Germinal center (tissue), 1 donor: Measurements from ENCODE around the gene KRT2.
"Not testable (repeated sequence)": the region's sequence is repeated elsewhere in the genome, so short reads cannot be mapped to it uniquely, and the experiment has no call there.

Experiments used
- DNase-seq: peaks from one replicate; pipeline ENCODE4 v3.0.0; 2012; ENCODE audit warnings: mixed read lengths, low spot score

KRT2 gene

GRCh38 chr12:52684431-52684830, 32.4 kb upstream of the KRT2 start:
- DNase-seq, result no peak

- no peak for DNase-seq
Observed at GRCh38 chr12:52683575-52684300, 31.7 kb upstream of the KRT2 start.

DNA sequence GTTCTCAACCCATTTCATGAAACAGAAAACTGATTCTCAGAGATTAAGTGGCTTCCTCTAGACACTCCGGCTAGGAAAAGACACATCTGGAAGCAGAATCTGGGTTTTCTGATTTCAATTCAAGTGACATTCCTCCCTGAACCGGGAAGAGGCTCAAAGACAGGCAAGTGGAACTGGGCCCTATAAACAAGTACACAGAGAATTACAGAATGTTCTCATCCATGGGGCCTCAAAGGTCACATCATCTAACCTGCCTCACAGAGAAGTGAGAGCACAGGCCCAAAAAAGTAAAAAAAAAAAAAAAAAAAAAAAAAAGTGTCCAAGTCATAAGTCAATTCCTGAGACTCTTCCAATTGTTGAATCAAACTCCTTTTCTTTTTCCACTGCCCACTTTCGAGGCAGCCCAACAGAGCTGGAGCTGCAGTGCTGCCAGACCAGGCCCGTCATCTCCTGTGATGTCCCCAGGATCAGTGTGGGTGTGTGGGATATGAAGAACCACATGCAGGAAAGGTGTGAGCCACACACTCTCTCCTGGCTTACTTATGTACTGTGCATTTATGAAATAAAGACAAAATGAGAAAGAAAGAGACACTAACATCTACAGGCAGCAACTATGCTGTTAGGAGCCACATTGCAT, 31.0 kb upstream of the KRT2 start:
- DNase-seq, result no peak

DNA sequence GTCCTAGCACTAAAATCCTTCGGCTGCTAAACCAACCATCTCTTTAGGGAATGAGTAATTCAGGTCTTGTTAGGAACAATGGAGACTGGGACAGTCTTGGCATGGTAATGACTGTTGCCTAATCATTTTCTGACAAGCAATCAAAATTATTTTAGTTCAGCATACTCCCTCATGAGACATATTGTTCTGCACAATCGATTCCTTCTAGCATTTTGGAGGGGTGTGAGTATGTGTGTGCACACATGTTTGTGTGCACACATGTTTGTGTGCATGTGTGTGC, 30.3 kb upstream of the KRT2 start:
- no peak for DNase-seq

GRCh38 chr12:52681526-52682380, 29.7 kb upstream of the KRT2 start:
- DNase-seq, result no peak

DNA sequence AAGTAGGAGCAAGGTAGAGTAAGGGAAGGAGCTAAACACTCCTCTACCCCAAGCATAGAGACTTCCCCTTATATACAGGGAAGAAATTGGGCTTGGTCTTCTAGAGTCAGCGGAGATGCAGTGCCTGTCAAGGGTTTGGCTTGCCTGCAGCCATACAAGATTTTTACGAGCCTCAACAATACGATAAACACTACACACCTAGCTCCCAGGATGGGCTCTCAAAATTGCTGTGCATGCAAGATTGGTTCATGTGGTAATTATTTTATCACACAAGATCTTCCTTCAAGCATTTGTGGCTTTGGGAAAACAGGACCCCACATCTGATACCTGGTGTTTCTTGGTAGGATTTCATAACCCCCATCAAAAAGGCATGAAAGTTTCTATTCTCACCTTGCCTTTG, 28.4 kb upstream of the KRT2 start, which contains the start of gene KRT1:
KRT1 (minus strand) TSS at position 45 of the 400 bp plus-strand sequence. CDS start 59 bp downstream, outside the sequence.
- no peak for DNase-seq

- DNase-seq, result no peak
Observed at GRCh38 chr12:52679875-52680274, 27.9 kb upstream of the KRT2 start.

- no peak for DNase-seq
Observed at GRCh38 chr12:52677671-52678070, 25.7 kb upstream of the KRT2 start.

- DNase-seq, result no peak
Observed at GRCh38 chr12:52677126-52677525, 25.1 kb upstream of the KRT2 start.

DNA sequence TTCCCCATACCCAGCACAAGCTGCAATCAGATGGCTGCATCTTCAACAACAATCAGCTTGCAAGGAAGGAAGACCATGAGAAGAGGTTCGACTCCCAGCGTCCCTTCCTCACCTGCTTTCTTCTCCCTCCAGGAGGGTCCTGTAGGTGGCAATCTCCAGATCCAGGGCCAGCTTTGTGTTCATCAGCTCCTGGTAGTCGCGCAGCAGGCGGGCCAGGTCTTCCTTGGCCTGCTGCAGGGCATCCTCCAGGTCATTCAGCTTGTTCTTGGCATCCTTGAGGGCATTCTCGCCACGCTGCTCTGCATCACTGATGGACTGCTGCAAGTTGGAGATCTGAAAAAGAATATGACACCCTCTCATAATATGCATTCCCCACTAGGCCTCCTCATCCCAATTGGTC, 24.2 kb upstream of the KRT2 start:
- DNase-seq, result no peak

- DNase-seq, result no peak
Observed at GRCh38 chr12:52675301-52675701, 23.3 kb upstream of the KRT2 start.

- no peak for DNase-seq
Observed at GRCh38 chr12:52674433-52674775, 22.4 kb upstream of the KRT2 start.

DNA sequence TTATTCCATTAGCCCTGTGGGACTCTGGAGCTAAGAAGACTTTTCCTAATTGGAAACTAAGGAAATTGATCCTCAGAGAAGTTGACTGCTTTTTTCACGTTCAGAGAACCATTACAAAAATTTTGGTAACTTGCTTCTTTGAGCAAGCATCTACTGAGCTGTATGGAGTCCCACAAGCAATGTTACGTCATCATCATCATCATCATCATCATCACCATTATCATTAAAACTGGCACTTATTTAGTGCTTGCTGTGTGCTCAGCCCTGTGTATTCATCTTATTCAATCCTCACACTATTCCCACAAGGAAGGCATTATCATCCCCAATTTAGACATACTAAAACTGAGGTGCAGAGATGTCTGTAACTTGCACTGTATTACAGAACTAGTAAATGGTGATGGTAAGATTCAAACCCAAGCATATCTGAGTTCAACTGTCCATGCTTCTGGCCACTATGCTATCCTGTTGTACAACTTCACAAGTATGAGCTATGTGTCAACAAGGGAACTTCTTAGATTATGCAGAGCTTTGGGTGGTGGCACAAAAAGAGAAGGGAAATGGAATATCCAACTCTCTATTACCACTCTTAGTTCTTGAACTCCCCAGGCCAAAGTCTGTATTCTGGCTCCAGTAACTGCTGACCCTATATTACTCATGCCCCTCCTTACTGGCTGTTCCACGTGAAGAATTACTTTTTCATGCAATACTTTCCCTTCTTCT, 21.9 kb upstream of the KRT2 start:
- no peak for DNase-seq

DNA sequence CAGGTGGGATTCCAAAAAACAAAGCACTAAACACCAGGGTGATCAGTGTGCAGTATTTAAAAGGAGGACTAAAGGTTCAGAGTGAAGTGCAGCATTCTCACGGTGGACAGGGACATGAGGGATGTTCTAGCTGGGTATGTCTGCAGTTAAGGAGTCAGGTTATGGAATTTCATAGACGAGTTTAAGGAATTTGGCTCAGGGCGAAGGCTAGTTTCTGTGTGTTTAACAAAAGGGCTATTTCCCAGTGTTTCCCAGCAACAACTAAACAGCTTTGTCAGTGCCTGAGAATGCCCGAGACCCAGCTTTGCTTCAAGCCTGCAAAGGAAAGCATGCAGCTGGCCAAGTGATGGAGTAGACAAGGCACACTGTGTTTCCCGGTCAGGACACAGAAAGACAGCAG, 21.2 kb upstream of the KRT2 start:
- DNase-seq, result no peak

GRCh38 chr12:52672321-52672933, 20.4 kb upstream of the KRT2 start:
- DNase-seq, result no peak

GRCh38 chr12:52670961-52671360, 18.9 kb upstream of the KRT2 start:
- DNase-seq, result no peak

- no peak for DNase-seq
Observed at GRCh38 chr12:52670506-52670905, 18.5 kb upstream of the KRT2 start.

GRCh38 chr12:52669941-52670340, 17.9 kb upstream of the KRT2 start:
- not testable (repeated sequence) for DNase-seq

DNA sequence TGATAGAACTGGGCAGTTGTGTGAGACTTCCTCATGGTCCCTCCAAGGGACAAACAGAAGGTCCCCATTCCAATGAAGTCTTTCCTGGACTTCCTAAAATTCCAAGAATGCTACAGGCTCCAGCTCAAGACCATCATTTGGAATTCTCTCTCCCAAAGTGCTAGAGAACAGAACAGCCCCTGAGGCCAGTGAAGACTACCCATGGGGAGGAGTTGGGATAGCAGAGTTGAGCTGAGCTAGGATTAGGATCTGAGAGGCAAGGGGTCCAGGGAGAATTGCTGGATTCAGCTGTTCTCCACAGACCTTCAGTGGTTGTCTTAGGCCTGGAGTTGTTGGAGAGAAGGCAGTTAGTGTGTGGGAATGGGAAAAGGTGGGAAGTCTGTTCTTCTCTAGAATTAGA, 17.4 kb upstream of the KRT2 start:
- DNase-seq, result no peak

DNA sequence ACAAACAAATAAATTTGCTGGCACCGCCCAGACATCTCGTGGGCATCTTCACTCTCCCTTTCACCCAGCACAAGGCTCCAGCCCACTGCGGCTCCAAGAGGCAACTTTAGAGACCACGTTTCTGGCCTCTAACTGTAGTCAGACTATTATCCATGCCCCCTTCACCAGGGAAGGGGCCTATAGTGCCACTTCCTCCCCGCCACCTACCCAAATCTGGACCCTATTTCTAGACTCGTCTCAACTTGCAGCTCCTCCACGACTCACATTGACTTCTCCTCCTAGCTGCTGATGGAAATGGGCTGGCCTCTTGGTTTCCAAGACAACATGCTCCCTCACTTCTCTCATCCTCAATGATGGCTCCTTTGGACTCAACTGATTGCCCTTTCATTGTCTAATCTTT, 15.9 kb upstream of the KRT2 start:
- DNase-seq, result no peak

DNA sequence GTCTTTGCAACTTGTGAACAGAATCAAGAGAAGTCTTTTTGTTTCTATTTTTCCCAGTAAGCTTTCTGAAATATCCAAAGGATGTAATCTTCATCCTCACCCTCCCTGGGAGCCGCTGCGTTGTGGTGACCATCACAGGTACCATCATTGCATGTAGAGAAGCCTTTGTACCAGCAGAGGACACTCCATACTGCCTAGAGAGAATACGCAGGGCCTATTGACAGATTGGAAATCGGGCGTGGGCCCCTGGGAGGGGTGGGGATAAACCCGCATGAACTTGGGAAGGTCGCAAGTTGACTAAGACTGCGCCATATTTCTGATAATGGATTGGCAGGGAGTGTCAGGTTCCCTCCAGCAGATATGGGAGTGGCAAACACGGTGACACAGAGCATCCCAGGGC, 15.5 kb upstream of the KRT2 start:
- no peak for DNase-seq

DNA sequence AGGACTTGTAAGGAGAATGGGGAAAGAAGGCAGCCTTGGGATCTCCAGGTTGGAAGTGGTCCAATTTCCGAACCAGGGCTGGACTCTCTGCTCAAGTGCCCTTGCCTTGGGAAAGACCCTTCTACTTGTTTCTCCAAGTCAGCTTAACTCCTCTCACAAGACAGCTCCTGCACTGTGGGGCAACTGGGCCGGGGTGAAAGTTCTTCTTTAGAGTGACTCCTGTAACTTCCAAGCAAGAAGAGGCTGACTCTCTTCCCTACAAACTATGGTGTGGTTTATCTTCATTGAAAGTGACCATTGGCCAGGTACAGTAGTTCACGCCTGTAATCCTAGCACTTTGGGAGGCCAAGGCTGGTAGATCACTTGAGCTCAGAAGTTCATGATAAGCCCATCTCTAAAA, 14.5 kb upstream of the KRT2 start:
- DNase-seq, result no peak
